GM23338 (cell line): Measurements from ENCODE around the gene ALCAM. TPM values are rescaled to one million over a fixed set of nuclear protein-coding genes. Genes with fewer than 3 reads are reported as not detected.

Experiments
- ATAC-seq: fragments of 200-7000 bp; cut with Tn5 transposase; 3 replicates; pipeline ENCODE4 v1.9.1; 2020
- DNase-seq: peaks from one replicate; pipeline ENCODE4 v3.0.0-alpha.2; 2015; ENCODE audit warnings: low spot score
- H2AFZ ChIP-seq: fragments of 200-600 bp; sonication (generic); 2 replicates; pipeline ENCODE4 v1.8.0; 2016; ENCODE audit warnings: antibody characterized with exemption, mild to moderate bottlenecking, moderate library complexity
- H3F3A ChIP-seq: fragments of 200-600 bp; sonication (generic); replicated peaks from 2 replicates; pipeline ENCODE4 v1.8.0; 2017; ENCODE audit warnings: antibody characterized with exemption, mixed run types, low read depth
- H3K27ac ChIP-seq: fragments of 200-600 bp; sonication (generic); 2 replicates; pipeline ENCODE4 v1.6.1; 2016; ENCODE audit warnings: low read depth
- H3K27me3 ChIP-seq: fragments of 200-600 bp; sonication (generic); 2 replicates; pipeline ENCODE4 v1.8.0; 2016; ENCODE audit warnings: mild to moderate bottlenecking, mixed run types, moderate library complexity; ENCODE audit not compliant: insufficient read depth
- H3K36me3 ChIP-seq: fragments of 200-600 bp; sonication (generic); 2 replicates; pipeline ENCODE4 v1.8.0; 2016; ENCODE audit warnings: mild to moderate bottlenecking; ENCODE audit not compliant: insufficient read depth
- H3K4me1 ChIP-seq: fragments of 200-600 bp; sonication (generic); 2 replicates; pipeline ENCODE4 v1.8.0; 2016; ENCODE audit warnings: mild to moderate bottlenecking, moderate library complexity; ENCODE audit not compliant: insufficient read depth
- H3K4me2 ChIP-seq: fragments of 200-600 bp; sonication (generic); 2 replicates; pipeline ENCODE4 v1.7.1; 2017; ENCODE audit warnings: mixed run types
- H3K4me3 ChIP-seq: fragments of 200-600 bp; sonication (generic); 2 replicates; pipeline ENCODE4 v1.6.1; 2016; ENCODE audit warnings: mixed run types
- H3K79me2 ChIP-seq: fragments of 200-600 bp; sonication (generic); replicated peaks from 2 replicates; pipeline ENCODE4 v1.8.0; 2017; ENCODE audit warnings: mild to moderate bottlenecking; ENCODE audit not compliant: insufficient read depth
- H3K9me2 ChIP-seq: fragments of 200-600 bp; sonication (generic); 2 replicates; pipeline ENCODE4 v1.8.0; 2017; ENCODE audit not compliant: insufficient read depth
- H4K20me1 ChIP-seq: fragments of 200-600 bp; sonication (generic); replicated peaks from 2 replicates; pipeline ENCODE4 v1.8.0; 2017; ENCODE audit warnings: mild to moderate bottlenecking; ENCODE audit not compliant: insufficient read depth
- H3K27ac Mint-ChIP-seq: 2 replicates; pipeline ENCODE4 v1.8.0; 2020; ENCODE audit warnings: inconsistent platforms, mild to moderate bottlenecking, moderate library complexity, mixed read lengths
- H3K27me3 Mint-ChIP-seq: 3 replicates; pipeline ENCODE4 v1.8.0; 2022; ENCODE audit warnings: low read depth, mild to moderate bottlenecking, moderate library complexity, mixed read lengths, inconsistent platforms; ENCODE audit not compliant: insufficient read depth, poor library complexity
- H3K36me3 Mint-ChIP-seq: 3 replicates; pipeline ENCODE4 v1.8.0; 2021; ENCODE audit warnings: low read depth, mild to moderate bottlenecking, inconsistent platforms, moderate library complexity, mixed read lengths
- H3K4me1 Mint-ChIP-seq: 3 replicates; pipeline ENCODE4 v1.8.0; 2020; ENCODE audit warnings: mild to moderate bottlenecking, inconsistent platforms, mixed read lengths
- H3K4me3 Mint-ChIP-seq: 3 replicates; pipeline ENCODE4 v1.8.0; 2021; ENCODE audit warnings: moderate library complexity, mild to moderate bottlenecking, inconsistent platforms, mixed read lengths
- H3K9me3 Mint-ChIP-seq: 3 replicates; pipeline ENCODE4 v1.8.0; 2020; ENCODE audit warnings: moderate library complexity, mild to moderate bottlenecking, inconsistent platforms, mixed read lengths
- CREB1 ChIP-seq: fragments of 250-450 bp; sonication (Bioruptor Pico); IDR thresholded peaks from 2 replicates; pipeline ENCODE4 v1.5.0; 2020; ENCODE audit warnings: low read depth, mild to moderate bottlenecking, moderate library complexity
- CTCF ChIP-seq, 2 experiments: fragments of 200-600 bp in 1 of 2; sonication (generic) in 1 of 2; conservative IDR thresholded peaks; 2 replicates each; pipeline versions ENCODE4 v1.5.1 to v1.6.1; 2016 to 2017; ENCODE audit warnings: antibody characterized with exemption in 2 of 2, low read depth in 2 of 2, mild to moderate bottlenecking in 2 of 2, moderate library complexity in 1 of 2
- ETS1 ChIP-seq: IDR thresholded peaks from 2 replicates; pipeline ENCODE4 v1.6.1; 2016; ENCODE audit warnings: antibody characterized with exemption
- EZH2 ChIP-seq: fragments of 200-600 bp; sonication (generic); IDR thresholded peaks from one replicate; pipeline ENCODE4 v1.8.0; 2017; ENCODE audit warnings: antibody characterized with exemption, mild to moderate bottlenecking, low read depth; ENCODE audit not compliant: unreplicated experiment
- EZH2phosphoT487 ChIP-seq: fragments of 200-600 bp; sonication (generic); IDR thresholded peaks from one replicate; pipeline ENCODE4 v1.8.1; 2018; ENCODE audit warnings: antibody characterized with exemption; ENCODE audit not compliant: unreplicated experiment
- JUNB ChIP-seq: IDR thresholded peaks from one replicate; pipeline ENCODE4 v1.6.1; 2016; ENCODE audit warnings: antibody characterized with exemption; ENCODE audit not compliant: unreplicated experiment
- NANOG ChIP-seq: IDR thresholded peaks from 2 replicates; pipeline ENCODE4 v1.6.1; 2016; ENCODE audit warnings: antibody characterized with exemption, borderline replicate concordance
- POLR2AphosphoS5 ChIP-seq: IDR thresholded peaks from 2 replicates; pipeline ENCODE4 v1.6.1; 2016; ENCODE audit warnings: antibody characterized with exemption, low read depth
- REST ChIP-seq: IDR thresholded peaks from one replicate; pipeline ENCODE4 v1.6.1; 2018; ENCODE audit warnings: antibody characterized with exemption; ENCODE audit not compliant: unreplicated experiment
- STAT1 ChIP-seq: IDR thresholded peaks from one replicate; pipeline ENCODE4 v1.6.1; 2016; ENCODE audit warnings: antibody characterized with exemption; ENCODE audit not compliant: unreplicated experiment
- ZNF114 ChIP-seq: fragments of 250-450 bp; sonication (Bioruptor Pico); IDR thresholded peaks from 2 replicates; pipeline ENCODE4 v1.5.0; 2020; ENCODE audit warnings: mild to moderate bottlenecking, moderate library complexity
- ZNF331 ChIP-seq: fragments of 250-450 bp; sonication (Bioruptor Pico); IDR thresholded peaks from 2 replicates; pipeline ENCODE4 v1.5.0; 2020; ENCODE audit warnings: low read depth, mild to moderate bottlenecking, moderate library complexity
- ZNF462 ChIP-seq: fragments of 250-450 bp; sonication (Bioruptor Pico); IDR thresholded peaks from 2 replicates; pipeline ENCODE4 v1.5.0; 2020; ENCODE audit warnings: mild to moderate bottlenecking, moderate library complexity
- polyA plus RNA-seq: library from polyadenylated mRNA; unstranded; fragments of >200 nt; fragmentation: Nextera tagmentation; extraction: Ambion mirVana; gene quantifications from 2 replicates; pipeline ENCODE4 v1.2.1, GENCODE V29; 2016
- total RNA-seq: library from RNA; depleted of rRNA; stranded (reverse); fragments of >200 nt; shearing (Covaris generic); gene quantifications from 2 replicates; pipeline ENCODE4 v1.2.3, GENCODE V29; 2014

Gene ALCAM
- total and polyA plus RNA-seq, 2 experiments from 2014 or later = 11.3 to 36.0 TPM

- H3K9me3 Mint-ChIP-seq = peaks cover 8% of the 10 kb centered on the region; the same call in 2 of the 3 replicates
- H2AFZ ChIP-seq = no peak overlapping the region
- H3K9me2 ChIP-seq = no peaks in the 10 kb centered on the region
- no peaks in the 10 kb centered on the region for H4K20me1 ChIP-seq
- no peak for DNase-seq
- no peak for TF ChIP-seq EZH2phosphoT487
- no peak for TF ChIP-seq STAT1
- TF ChIP-seq EZH2 = no peak
- TF ChIP-seq ETS1 = no peak
- no peak for TF ChIP-seq CREB1 (CRISPR knock-in tag)
- no peak for TF ChIP-seq CTCF (conservative IDR thresholded peaks at IDR 0.05; ENCODE audit: low read depth in 2 of 2)
- TF ChIP-seq ZNF462 (CRISPR knock-in tag) = no peak
- TF ChIP-seq POLR2AphosphoS5 = no peak
- no peak for TF ChIP-seq JUNB
- TF ChIP-seq ZNF114 (CRISPR knock-in tag) = no peak
- no peak for TF ChIP-seq REST
- no peak for TF ChIP-seq ZNF331
- no peak for TF ChIP-seq NANOG
- peaks cover 3% of the 10 kb centered on the region; the same call in 1 of the 2 replicates for H3K79me2 ChIP-seq
- H3K4me1 Mint-ChIP-seq = peaks cover 8% of the 10 kb centered on the region
- H3K4me1 ChIP-seq = 0 out of 2 replicates have a peak, but pooled peaks cover under 1% of the 10 kb centered on the region
- no peaks in the 10 kb centered on the region for H3K36me3 ChIP-seq
- no peak overlapping the region for H3K4me3 ChIP-seq
- H3K4me2 ChIP-seq = no peak overlapping the region
- no peak overlapping the region for H3K4me3 Mint-ChIP-seq
- H3K27me3 Mint-ChIP-seq = peaks cover 3% of the 10 kb centered on the region
- H3K27ac Mint-ChIP-seq = 0 out of 2 replicates have a peak overlapping the region, but pooled peaks have one; percentile 27
- H3K27me3 ChIP-seq = no peaks in the 10 kb centered on the region
- H3F3A ChIP-seq = no peaks in the 10 kb centered on the region
- peaks cover 27% of the 10 kb centered on the region for H3K36me3 Mint-ChIP-seq
- no peak for ATAC-seq
- H3K27ac ChIP-seq = no peak overlapping the region
Measured at GRCh38 chr3:105399611-105400010, 32.9 kb downstream of the ALCAM start.
